Endometrium (tissue), 2 donors: Measurements from ENCODE around the gene AATF.

Experiments used
- FAIRE-seq: peaks from 2 replicates; lab custom pipeline; 2012; peaks lifted over from hg19 to GRCh38; lab: Jason Lieb, UNC
- donor health status: control.
- donor health status: control.

AATF gene

DNA sequence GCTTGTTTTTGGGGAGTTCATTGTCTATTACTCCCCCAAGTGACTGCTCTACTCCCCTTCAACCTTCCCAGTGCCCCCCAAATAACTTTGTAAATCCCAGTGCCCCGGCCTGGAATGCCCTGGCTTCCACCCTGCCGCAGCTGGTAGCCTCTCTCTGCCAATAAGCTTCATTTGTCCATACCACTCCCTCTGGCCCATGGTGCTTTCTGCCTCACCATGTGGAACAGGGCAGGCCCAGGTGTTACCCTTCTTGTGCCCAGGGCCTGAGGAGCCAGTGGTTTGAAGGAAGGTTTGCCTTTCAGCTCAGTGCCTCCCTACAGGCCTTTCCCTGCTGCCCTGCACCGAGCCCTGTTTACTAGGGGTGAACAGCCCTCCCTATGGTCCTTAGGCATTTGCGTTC lies 134.2 kb downstream of the AATF start:
- FAIRE-seq, result no peak

DNA sequence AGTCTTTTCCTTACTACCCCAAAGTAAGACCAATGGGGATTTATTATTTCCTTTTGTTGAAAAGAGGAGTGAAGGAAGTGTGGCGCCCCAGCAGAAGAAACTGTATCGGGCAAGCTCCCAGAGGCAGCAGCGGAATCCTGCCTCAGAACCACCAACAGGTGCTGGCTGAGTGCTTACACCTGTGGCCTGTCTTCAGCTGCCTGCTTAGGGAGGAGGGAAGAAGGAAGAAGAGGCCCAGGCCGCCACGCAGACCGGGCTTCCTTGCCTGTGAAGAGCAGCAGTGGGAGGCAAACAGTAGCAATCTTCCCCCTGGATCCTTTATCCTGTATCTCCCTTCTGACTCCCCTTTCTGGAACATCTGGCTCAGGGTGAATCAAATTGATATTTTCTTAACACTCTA lies 134.7 kb downstream of the AATF start:
- no peak for FAIRE-seq

DNA sequence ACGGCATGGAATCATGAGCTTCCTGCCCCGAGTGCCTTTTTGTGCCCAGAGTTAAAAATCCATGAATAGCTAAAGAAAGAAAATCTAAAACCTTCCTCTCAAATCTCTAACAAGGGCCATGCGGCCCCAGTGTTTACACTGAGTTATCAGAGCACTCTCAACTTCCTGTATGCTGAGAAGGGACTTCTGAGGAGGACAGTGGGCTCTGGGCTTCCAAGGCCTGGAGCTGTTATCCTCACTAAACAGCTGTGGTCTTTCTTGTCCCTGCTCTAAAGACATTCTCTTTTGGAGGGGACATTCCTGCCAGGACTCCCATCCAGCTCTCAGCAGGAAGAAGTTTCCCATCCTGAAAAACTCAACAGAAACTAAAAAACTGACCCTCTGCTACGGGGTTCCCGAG lies 135.6 kb downstream of the AATF start:
- no peak for FAIRE-seq

DNA sequence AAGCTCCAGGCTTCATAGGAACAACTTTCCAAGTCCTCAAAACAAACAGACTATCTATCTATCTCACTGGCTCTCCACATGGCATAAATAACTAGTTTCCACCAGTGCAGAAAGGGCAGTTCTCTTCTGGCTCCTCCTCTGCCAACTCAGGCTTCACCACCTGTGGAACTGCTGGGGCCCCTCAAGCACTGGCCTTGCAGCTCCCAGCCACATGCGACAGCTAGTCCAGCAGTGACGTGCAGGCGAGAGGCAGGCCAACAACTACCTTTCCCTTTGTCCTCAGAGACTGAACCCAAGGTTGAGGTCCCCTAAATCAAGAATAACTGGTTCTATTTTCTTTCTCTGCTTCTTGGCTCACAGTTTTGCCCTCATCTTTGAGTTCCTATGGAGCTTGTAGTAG lies 137.6 kb downstream of the AATF start:
- no peak for FAIRE-seq

DNA sequence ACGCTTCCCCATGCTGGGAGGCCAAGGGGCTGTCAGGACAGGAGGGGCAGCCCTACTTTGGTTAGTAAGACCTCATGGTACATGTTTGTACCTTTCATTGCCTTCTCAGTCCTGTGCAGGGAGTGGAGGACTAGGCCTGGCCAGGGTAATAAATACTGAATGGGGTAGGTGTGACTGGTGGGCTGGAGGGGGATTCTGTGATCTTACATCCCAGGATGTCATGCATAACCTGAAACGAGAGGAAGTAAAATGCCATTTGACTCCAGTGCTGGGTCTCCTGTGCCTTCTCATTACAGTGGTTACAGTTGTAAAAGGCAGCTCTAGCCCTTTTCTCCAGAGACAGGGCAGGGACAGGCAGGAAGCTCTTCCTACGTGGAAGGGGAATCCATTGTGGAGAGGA lies 138.2 kb downstream of the AATF start:
- FAIRE-seq, result no peak

DNA sequence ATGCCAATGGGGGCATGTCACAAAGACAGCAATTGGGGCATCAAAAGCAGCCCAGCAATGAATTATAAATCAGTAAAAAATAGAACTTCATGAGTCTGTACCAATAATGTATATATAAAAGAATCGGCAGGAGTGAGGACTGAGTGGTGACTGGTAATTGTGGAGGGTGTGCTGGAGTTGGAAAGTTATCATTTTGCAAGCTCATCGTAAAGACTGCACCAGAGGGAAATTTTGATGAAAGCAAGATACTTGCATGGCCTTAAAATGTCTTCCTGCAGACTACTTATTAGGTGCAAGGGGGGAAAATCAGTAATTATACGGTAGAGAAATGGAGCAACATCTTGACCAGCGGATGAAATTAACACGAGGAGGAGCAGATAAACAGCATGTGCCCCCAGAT lies 138.9 kb downstream of the AATF start:
- no peak for FAIRE-seq

DNA sequence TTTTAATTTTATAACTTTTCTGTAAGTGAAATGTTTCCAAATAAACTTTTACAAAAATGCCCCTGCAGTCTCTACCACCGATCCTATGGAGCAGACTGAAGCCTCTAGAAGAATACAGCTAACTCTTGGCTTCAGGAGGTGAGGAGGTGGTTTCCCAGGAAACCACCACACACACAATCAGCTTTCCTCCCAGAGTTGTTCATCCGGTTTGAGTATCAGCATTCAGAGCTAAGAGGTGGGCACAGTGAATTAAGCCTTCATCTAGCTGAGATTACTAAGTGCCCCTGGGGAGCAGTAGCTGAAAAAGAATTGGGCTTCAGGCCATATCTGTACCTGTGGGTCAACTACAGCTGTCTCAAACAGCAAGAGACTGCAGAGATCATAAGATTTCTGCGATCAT lies 139.7 kb downstream of the AATF start:
- no peak for FAIRE-seq

DNA sequence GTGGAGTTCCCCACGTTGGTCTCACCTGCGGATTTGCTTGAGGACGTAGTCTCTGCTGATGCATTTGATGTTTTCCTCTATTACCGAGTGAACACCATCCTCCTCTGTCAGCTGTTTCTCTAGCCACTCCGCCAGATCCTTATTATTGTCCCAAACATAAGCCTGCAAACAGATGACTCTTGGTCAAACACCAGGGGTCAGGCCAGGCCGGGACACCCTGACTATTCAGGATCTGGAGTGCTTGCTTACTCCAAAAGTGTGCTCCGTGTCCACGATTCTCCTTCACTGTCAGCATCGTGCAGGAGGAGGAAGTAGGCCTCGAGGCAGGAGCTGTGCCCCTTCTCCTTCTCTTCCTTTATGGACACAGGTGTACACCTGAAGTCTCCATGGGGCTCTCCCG lies 140.2 kb downstream of the AATF start:
- FAIRE-seq, result no peak

DNA sequence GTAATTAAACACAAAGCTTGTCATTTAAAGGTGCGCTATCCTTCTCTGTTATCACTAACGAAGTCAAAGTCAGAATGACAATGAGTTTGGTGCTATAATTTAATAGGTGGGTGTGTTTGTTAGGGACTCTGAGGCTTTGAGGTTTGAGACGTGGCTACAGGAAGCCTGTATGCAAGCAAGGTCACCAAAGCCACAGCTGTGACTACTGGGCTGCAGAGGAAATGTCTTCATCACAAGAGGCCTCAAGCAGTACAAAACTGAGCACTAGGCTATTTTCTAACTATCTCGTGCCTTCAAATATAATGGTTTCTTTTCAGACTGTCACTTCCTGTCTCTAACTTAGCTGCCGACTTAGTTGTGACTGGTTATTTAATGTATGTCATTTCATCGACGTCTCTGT lies 141.2 kb downstream of the AATF start:
- FAIRE-seq, result no peak

DNA sequence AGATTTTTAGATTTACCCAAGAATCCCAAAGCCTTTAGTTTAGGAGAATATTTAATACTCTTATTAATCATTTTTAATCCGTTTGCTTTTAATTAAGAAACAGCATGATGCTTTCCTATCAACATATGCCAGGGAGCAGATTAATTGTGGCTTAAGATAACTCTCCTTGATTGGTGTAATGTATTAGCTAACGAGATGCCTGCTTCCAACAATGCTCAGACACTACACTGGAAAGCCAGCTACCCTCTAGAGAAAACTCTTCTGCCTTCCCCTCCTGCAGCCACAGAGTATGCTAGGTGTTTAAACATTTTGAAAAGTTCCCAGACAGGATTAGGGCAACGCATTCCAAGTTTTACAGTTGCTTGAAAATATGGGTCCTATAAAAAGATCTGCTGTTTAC lies 142.2 kb downstream of the AATF start:
- no peak for FAIRE-seq

DNA sequence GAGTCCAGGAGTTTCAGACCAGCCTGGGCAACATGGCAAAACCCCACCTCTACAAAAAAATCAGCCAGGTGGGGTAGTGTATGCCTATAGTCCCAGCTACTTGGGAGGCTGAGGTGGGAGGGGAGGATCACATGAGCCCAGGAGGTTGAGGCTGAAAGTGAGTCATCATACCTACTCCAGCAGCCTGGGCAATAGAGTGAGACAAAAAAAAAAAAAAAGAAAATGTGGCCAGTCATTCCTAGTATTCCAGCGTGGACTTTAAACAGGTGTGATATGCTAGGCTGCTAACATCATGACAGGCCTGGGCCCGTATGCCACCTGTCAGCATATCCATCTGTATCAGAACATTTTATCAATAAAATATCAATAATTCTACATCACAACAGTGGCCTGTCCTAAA lies 143.3 kb downstream of the AATF start:
- no peak for FAIRE-seq

DNA sequence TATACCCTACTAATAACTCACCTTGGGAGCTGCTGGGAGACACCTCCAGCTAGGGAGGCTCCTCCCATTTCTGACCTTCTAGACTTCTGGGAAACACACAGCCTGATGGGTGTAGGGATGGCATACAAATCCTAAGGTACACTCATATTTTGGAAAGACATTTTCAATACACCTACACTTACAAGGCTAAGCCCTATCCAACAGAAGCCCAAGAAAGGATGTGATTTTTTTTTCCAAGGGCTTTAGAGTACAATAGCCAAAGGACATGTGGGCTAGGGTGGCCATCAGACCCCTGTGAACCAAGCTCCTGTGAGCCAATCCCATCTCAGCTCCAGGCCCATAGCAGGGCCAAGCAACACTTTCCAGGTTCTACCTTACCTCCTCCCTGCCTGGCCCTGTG lies 143.9 kb downstream of the AATF start:
- FAIRE-seq, result no peak

DNA sequence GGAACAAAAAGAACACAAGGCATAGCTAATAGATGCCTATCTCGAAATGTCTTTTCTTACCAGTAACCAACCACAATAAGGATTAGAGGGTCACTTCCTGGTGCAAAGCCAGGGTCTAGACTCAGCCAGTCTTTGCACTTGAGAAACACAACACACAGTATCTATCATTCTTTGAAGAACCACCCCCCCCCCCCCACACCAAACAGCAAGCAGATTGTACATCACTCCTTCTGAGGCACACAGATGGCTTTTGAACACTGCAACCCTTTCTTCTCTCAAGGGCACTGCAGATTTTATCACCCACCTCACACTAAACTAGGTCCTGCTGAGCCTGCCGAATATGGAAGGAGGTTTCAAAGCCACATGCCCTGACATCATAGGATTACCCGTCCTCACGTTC lies 145.6 kb downstream of the AATF start:
- no peak for FAIRE-seq

DNA sequence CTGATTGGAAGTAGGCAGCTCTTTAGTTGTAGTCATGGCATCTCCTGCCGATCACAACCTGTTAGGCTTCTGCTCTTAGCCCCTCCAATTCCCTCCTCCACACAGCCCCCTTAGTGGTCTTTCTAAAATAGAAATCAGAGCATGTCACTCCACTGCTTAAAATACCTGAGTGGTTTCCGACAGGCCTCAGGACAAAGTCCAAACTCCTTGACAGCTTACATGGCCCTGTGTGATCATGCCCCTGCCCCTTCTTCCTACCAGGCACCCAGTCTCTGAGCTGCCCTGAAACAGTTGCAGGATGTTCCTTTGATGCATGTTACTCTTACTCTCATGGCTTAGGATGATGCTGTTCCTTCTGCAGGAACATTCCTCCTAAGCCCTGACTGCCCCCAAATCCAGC lies 147.3 kb downstream of the AATF start:
- FAIRE-seq, result no peak

DNA sequence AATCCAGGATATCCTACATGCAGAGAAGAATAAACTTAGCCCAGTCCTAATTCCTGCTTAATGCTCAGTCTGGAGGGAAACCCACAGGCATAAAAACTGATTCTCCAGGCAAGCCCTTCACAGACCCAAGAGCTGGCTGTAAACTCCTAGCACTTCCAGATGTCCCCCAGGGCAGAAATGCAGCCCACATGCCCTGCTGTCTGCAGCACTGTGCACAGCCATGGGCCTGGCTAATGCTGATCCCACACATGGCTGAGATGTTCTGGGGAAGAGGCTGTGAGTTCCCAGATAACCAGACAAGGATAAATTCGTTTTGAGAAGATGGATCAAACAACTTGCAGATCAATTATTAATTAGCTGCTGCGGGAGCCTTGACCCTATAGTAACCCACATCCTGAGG lies 148.4 kb downstream of the AATF start:
- no peak for FAIRE-seq

DNA sequence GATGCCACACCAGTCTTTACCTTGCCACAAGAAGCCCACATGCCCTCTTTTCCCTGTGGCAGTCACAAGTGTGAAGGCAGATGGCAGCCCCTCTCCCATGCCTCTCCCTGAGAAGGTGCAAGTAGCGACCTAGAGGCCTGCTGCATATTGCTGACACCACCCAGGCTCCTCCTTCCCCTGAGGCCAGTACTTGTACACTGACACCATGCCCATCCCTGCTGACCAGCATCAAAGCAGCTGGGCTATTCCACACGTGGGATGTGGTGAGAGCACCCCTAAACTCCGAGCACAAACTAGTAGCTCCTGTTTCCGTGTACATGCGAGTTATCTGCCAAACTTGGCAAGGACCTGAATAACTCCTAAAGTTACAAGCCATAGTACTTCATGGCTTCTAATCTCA lies 149.4 kb downstream of the AATF start:
- no peak for FAIRE-seq

DNA sequence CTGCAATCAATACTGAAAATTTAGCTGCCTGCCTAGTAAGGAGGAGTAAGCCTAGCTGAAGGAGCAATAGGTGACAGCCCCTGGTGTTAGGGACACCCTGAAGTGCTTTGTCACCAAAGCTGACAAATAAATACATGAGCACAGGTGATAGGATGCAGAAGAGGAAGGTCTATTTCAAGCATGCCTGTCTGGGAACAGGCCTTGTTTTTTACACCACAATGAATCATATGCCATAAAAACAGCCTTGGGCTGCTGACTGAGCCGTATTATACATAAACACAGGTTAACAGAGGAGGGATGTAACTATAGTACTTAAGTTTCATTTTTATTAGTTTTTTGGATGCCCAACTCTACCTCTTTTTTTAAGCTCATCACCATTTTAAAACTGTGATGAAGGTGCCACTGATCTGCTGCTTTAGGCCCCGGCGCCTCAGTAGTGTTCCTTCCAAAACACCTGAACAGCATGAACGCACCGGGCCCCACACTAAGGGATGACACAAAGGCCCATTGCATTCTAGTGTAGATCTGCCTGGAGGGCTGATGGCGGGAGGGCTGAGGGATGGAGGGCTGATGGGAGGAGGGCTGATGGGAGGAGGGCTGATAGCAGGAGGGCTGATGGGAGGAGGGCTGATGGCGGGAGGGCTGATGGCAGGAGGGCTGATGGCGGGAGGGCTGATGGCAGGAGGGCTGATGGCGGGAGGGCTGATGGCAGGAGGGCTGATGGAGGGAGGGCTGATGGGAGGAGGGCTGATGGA lies 150.3 kb downstream of the AATF start:
- FAIRE-seq, result no peak

DNA sequence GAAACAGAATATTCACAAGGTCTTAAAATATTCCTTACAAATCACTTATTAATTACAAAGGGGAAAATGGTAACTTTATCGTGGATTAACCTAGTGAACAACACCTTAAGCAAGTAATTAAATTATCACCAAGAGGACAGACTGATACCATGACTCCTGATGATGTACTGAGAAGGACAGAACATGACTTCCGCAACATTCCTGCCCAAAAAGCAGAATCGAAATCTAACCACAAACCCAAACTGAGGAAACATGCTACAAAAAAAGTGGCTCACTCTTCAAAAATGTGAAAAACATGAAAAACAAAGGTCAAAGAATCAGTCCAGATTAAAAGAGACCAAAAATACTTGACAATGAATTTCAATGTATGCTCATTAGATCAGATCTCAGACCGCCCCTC lies 151.5 kb downstream of the AATF start:
- no peak for FAIRE-seq

DNA sequence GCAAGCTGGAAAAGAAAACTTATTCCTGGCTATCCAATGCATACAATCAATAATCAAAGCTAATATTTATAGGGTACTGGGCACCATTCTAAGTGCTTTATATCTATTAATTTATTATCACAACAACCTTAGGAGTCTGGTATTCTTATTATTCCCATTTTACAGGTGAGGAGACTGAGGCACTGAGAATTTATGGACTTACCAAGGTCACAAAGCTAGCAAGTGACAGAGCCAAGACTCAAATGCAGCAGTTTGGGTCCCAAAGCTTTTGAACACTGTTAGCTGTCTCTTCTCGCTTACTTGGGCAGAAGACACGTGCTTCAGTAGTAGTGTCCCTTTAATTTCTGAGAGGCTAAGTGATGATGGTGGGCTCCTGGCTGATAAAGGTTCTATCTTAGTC lies 152.6 kb downstream of the AATF start:
- FAIRE-seq, result no peak

DNA sequence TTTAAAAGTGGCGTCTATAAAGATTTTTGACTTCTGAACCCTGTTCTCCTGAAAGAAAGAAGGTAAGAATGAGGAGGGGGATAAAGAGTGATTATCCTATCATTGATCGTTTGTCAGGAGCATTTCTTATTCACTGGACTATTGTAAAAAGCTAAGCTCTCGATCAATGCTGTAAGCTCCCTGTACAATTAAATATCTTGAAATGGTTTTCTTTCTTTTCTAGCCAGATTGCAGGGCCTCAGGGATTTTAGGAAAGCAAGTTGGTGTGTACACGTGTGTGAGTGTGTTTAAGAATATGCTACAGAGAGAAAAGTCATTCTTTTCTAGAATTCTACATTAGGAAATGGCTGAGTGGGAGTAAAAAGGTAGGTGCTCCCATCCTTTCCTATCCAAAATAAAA lies 154.5 kb downstream of the AATF start:
- FAIRE-seq, result no peak

DNA sequence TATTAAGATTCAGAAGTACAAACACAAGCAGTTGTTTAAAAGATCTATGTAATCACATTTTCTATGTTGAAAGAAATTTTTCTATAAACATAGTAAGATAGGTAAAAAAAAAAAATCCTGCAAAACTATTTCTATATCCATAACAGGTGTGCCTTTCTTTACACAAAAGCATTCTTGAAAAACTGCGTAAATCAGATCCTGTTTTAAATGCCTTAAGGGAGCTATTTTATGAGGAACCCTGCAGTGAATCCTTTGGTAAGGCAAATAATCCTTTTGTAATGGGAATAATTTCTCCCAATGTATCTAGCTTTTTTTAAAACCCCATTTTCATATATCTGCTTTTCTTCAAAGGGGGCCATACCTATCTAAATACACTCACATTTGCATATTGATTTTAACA lies 157.3 kb downstream of the AATF start:
- FAIRE-seq, result no peak
